ENCODE results near the gene SKOR2.
"Not testable (repeated sequence)": the region's sequence is repeated elsewhere in the genome, so short reads cannot be mapped to it uniquely, and the experiment has no call there.

SKOR2 gene

DNA sequence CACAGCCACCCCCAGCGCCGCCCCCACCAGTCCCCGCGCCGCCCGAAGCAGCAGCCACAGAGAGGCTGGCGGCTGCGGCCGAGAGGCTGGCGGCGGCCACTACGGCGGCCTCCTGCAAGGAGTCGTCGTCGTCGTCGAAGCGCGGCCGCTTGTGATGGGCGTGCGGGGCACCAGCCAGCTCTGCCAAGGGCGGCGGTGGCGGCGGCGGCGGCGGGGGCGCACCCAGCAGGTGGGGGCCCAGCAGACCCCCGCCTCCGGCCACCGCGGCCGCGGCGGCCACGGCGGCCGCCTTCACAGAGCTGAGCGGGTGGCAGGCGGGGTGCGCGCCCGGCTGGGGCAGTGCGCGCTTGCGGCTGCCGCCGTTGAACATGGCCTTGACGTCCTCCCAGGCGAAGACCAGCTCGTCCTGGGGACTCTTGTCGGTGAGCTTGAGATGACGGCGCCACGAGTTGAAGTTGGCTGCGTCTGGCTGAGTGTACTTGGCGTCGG, 3.3 kb downstream of the SKOR2 start:
- TF ChIP-seq POLR2A (IDR thresholded peaks at IDR 0.05; ENCODE audit: low read depth, low read length) = no peak
- FAIRE-seq = no peak
- no peak for DNase-seq (ENCODE audit: insufficient read length, low spot score)

DNA sequence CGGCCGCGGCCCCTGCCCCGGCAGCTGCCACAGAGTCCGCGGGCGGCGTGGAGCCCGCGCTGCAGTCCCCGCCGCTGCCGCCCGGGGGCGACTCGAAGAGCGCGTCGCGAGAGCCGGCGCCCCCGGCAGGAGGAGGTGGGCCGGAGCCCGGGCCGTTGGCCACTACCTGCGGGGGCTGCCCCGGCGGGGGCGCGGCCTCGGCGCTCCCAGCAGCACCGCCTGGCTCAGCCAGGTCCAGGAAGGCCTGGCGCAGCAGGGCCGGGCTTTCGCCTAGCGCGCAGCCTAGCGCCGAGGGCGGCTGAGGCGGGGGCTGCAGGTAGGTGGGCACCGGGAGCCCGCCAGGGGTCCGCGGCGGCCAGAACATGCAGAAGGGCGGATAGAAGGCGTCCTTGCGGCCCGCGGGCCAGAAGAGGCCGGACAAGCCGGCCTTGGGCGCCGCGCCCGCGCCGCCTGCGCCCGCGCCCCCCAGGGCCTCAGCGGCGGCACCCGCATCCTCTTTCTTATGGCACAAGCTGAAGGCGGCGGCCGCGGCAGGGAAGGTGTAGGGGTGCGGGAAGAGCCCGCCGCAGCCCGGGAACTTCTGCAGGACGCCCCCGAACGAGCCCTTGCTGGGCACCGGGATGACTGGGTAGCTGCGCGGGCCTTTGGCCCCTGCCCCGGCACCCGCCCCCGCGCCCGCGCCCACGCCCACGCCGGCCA, 3.9 kb downstream of the SKOR2 start:
- TF ChIP-seq POLR2A (IDR thresholded peaks at IDR 0.05; ENCODE audit: low read depth, low read length) = no peak
- no peak for DNase-seq (ENCODE audit: insufficient read length, low spot score)
- no peak for FAIRE-seq

DNA sequence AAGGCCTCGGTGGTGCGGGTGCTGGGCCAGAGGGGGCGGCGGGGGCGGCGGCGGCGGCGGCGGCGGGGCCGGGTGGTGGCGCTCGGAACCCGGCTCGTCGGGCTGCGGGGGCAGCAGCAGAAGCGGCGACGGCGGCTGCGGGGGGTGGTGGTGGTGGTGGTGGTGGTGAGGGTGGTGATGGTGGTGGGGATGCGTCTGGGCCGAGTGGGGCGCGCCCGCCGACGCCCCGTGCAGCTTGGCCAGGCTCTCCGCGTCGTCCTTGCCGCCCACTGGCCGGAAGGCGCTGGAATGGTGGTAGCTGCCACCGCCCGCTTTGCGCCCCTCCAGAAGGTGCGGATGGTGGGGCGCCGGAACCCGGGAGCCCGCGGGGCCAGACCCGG, 4.4 kb downstream of the SKOR2 start:
- no peak for DNase-seq (ENCODE audit: insufficient read length, low spot score)
- no peak for TF ChIP-seq POLR2A (IDR thresholded peaks at IDR 0.05; ENCODE audit: low read depth, low read length)
- FAIRE-seq = no peak

- FAIRE-seq = no peak
- TF ChIP-seq POLR2A (IDR thresholded peaks at IDR 0.05; ENCODE audit: low read depth, low read length) = no peak
- no peak for DNase-seq (ENCODE audit: insufficient read length, low spot score)
Measured at GRCh38 chr18:47246027-47246971, 5.2 kb downstream of the SKOR2 start.

- DNase-seq (ENCODE audit: insufficient read length, low spot score) (no peak), FAIRE-seq (no peak)
- TF ChIP-seq POLR2A (IDR thresholded peaks at IDR 0.05; ENCODE audit: low read depth, low read length) = no peak
Measured at GRCh38 chr18:47244086-47244485, 7.4 kb downstream of the SKOR2 start.

GRCh38 chr18:47235096-47235495, 16.4 kb downstream of the SKOR2 start:
- no peak for DNase-seq (ENCODE audit: insufficient read length, low spot score)
- FAIRE-seq = no peak
- TF ChIP-seq POLR2A (IDR thresholded peaks at IDR 0.05; ENCODE audit: low read depth, low read length) = no peak

- FAIRE-seq (no peak), DNase-seq (ENCODE audit: insufficient read length, low spot score) (no peak)
- TF ChIP-seq POLR2A (IDR thresholded peaks at IDR 0.05; ENCODE audit: low read depth, low read length) = no peak
Measured at GRCh38 chr18:47226660-47227059, 24.8 kb downstream of the SKOR2 start.

DNA sequence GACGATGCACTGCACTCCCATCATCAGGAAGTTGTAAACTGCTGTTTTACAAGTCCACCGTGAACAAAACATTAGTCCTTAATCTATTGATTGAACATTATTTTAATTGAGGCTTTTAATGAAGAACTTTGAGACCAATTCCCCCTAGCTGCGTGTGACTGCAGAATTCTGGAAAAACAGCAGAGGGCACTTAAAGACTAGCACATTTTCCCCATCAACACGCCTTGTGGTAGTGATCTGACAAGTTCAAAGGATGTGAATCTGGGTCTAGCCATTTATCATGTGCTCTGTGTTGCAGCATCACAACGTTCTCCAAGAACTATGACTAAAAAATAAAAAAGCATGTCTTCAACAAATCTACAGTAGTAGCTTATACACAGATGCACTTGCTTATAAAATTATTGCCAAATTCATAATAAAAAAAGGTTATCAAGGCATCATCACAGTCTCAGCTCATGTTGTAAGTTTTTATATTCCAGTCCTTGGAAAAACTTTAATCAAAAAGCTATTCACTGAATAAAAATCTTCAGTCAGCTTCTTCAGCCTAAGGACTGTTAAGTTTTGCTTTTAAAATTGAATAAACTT, 35.8 kb downstream of the SKOR2 start:
- peak; percentile 88 for FAIRE-seq

GRCh38 chr18:47209171-47209570, 42.3 kb downstream of the SKOR2 start:
- DNase-seq (ENCODE audit: insufficient read length, low spot score) = no peak
- no peak for TF ChIP-seq POLR2A (IDR thresholded peaks at IDR 0.05; ENCODE audit: low read depth, low read length)
- FAIRE-seq = no peak

More for the DNA sequence above, 35.8 kb downstream of the SKOR2 start:
- no peak for TF ChIP-seq POLR2A (IDR thresholded peaks at IDR 0.05; ENCODE audit: low read depth, low read length)
- DNase-seq (ENCODE audit: insufficient read length, low spot score) = peak; percentile 6

GRCh38 chr18:47206945-47207637, 44.4 kb downstream of the SKOR2 start:
- FAIRE-seq (no peak), DNase-seq (ENCODE audit: insufficient read length, low spot score) (no peak)
- no peak for TF ChIP-seq POLR2A (IDR thresholded peaks at IDR 0.05; ENCODE audit: low read depth, low read length)

DNA sequence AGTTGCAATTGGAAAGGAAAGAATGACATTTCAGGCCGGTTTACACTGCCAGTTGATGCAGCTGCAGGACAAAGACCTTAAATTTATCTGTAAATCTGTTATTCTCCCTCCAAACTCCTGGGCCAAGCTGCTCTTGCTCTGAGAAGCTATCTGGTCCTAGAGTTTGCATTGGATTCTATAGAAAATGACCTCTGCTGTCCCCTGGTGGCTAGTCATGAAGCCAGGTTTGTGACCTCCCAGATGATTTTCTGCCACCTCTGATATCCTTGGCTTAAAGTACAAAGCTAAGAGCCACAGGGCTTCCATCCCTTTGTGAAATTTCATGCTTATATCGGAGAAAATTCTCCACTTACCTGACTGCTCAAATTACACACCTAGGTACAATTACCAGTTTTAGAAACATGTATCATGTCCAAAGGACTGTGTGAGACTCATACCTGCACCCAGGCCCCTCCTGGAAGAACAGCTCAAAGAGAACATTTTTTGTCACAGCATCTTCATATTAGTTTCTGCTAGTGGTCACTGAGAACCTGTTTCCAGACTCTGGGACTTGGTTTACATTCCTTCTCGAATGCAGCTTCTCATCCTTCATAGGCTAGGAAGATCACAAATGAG, 46.4 kb downstream of the SKOR2 start:
- no peak for TF ChIP-seq POLR2A (IDR thresholded peaks at IDR 0.05; ENCODE audit: low read depth, low read length)
- FAIRE-seq (peak; percentile 15), DNase-seq (ENCODE audit: insufficient read length, low spot score) (no peak)

DNA sequence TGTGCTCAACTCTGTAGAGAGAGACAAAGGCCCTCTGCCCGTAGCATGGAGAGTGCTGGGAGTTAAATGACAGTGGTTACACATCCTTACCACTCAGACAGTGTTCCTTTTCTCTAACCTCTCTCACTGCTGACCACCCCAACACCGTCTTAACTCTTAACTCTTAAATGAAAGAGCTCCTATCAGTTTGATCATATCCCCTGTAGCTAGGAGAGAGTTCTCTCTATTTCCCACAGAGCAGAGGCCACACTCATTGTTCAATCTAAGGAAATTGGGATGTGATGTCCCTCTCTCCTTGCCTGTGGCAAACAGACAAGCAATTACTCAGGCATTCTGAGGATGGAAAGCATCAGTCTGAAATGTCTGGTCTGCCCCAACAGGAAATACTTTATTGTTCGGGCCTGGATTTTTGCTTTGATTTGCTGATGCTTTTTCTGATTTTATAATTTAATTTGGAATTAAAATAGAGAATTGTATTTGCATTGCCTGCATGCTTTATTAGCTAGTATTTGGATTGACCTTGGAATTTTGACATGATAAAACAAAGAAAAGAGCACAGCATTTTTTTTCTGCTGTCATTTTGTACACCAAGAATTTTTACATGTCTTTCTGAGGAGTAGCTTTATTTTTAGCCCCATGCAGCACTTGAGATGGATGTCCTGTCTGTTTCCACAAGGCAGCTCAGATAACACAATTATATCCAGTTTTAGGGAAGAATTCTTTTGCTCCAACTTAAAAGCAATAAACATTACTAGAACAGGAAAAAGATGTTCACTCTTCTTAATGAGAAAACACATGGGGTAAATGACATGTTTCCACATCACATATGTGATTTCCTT, 47.6 kb downstream of the SKOR2 start:
- no peak for DNase-seq (ENCODE audit: insufficient read length, low spot score)
- no peak for FAIRE-seq
- TF ChIP-seq POLR2A (IDR thresholded peaks at IDR 0.05; ENCODE audit: low read depth, low read length) = no peak

- not testable (repeated sequence) for DNase-seq (ENCODE audit: insufficient read length, low spot score)
Measured at GRCh38 chr18:47195961-47196360, 55.5 kb downstream of the SKOR2 start.

More at GRCh38 chr18:47195961-47196360, 55.5 kb downstream of the SKOR2 start:
- FAIRE-seq = not testable (repeated sequence)
